ENCODE data around the gene FGF1.
A peak's percentile ranks its signal among the peaks of the same experiment; 100 is the strongest.

The FGF1 gene

GRCh38 chr5:142547445-142548380, 138.2 kb downstream of the FGF1 start:
- no peaks in the 10 kb centered on the region for H3K9me3 ChIP-seq (ENCODE audit: control insufficient read depth, low read length)
- no peak for TF ChIP-seq CTCF (IDR thresholded peaks at IDR 0.05)
- peaks cover 5% of the 10 kb centered on the region for H3K4me1 ChIP-seq
- H3K4me2 ChIP-seq (ENCODE audit: low read length), result no peak overlapping the region
- H2AFZ ChIP-seq, result no peak overlapping the region
- no peak overlapping the region for H3K27ac ChIP-seq
- no peak overlapping the region for H3K9ac ChIP-seq
- no peaks in the 10 kb centered on the region for H3K79me2 ChIP-seq
- H3K4me3 ChIP-seq (ENCODE audit: low read depth, low read length), result no peak overlapping the region
- no peaks in the 10 kb centered on the region for H3K27me3 ChIP-seq (ENCODE audit: control insufficient read depth, insufficient read depth, low read length)
- H3K36me3 ChIP-seq (ENCODE audit: control insufficient read depth, insufficient read depth, low read length), result no peaks in the 10 kb centered on the region

GRCh38 chr5:142545650-142546322, 140.1 kb downstream of the FGF1 start:
- Histone ChIP-seq H3K79me2 (no peaks in the 10 kb centered on the region), H3K27ac (peak overlapping the region; percentile 6), H2AFZ (no peak overlapping the region), H3K9ac (no peak overlapping the region), H3K4me2 (ENCODE audit: low read length) (no peak overlapping the region), H3K27me3 (ENCODE audit: control insufficient read depth, insufficient read depth, low read length) (no peaks in the 10 kb centered on the region), H3K36me3 (ENCODE audit: control insufficient read depth, insufficient read depth, low read length) (no peaks in the 10 kb centered on the region), H3K4me3 (ENCODE audit: low read depth, low read length) (no peak overlapping the region), H3K4me1 (peaks cover 5% of the 10 kb centered on the region), H3K9me3 (ENCODE audit: control insufficient read depth, low read length) (no peaks in the 10 kb centered on the region)
- no peak for TF ChIP-seq CTCF (IDR thresholded peaks at IDR 0.05)

GRCh38 chr5:142544946-142545649, 140.8 kb downstream of the FGF1 start:
- no peak for TF ChIP-seq CTCF (IDR thresholded peaks at IDR 0.05)
- no peak overlapping the region for H3K4me2 ChIP-seq (ENCODE audit: low read length)
- no peaks in the 10 kb centered on the region for H3K9me3 ChIP-seq (ENCODE audit: control insufficient read depth, low read length)
- peak overlapping the region; percentile 6 for H3K27ac ChIP-seq
- H2AFZ ChIP-seq, result no peak overlapping the region
- H3K36me3 ChIP-seq (ENCODE audit: control insufficient read depth, insufficient read depth, low read length), result no peaks in the 10 kb centered on the region
- H3K9ac ChIP-seq, result no peak overlapping the region
- no peak overlapping the region for H3K4me3 ChIP-seq (ENCODE audit: low read depth, low read length)
- peaks cover 5% of the 10 kb centered on the region for H3K4me1 ChIP-seq
- H3K79me2 ChIP-seq, result no peaks in the 10 kb centered on the region
- H3K27me3 ChIP-seq (ENCODE audit: control insufficient read depth, insufficient read depth, low read length), result no peaks in the 10 kb centered on the region

- no peaks in the 10 kb centered on the region for H3K9me3 ChIP-seq (ENCODE audit: control insufficient read depth, low read length)
- H3K27ac ChIP-seq, result no peak overlapping the region
- no peaks in the 10 kb centered on the region for H3K36me3 ChIP-seq (ENCODE audit: control insufficient read depth, insufficient read depth, low read length)
- H3K27me3 ChIP-seq (ENCODE audit: control insufficient read depth, insufficient read depth, low read length), result no peaks in the 10 kb centered on the region
- H2AFZ ChIP-seq, result no peak overlapping the region
- no peak for TF ChIP-seq CTCF (IDR thresholded peaks at IDR 0.05)
- no peaks in the 10 kb centered on the region for H3K79me2 ChIP-seq
- H3K4me2 ChIP-seq (ENCODE audit: low read length), result no peak overlapping the region
- no peak overlapping the region for H3K4me3 ChIP-seq (ENCODE audit: low read depth, low read length)
- H3K4me1 ChIP-seq, result peaks cover 5% of the 10 kb centered on the region
- H3K9ac ChIP-seq, result no peak overlapping the region
Observed at GRCh38 chr5:142544071-142544753, 141.7 kb downstream of the FGF1 start.

Measured in parathyroid adenoma (tissue), 2 donors.